H1 (cell line): Measurements from ENCODE around the gene PGPEP1. TPM values are rescaled to one million over a fixed set of nuclear protein-coding genes. Genes with fewer than 3 reads are reported as not detected.

Experiments
- CTCF ChIA-PET: fragments of 300-600 bp; sonication (Branson Sonifier 250); formaldehyde crosslinking; loops from one replicate; lab custom pipeline; 2021; ENCODE audit not compliant: partially characterized antibody; lab: Charles Lee
- POLR2A ChIA-PET: fragments of 300-600 bp; sonication (Branson Sonifier 250); formaldehyde crosslinking; loops from one replicate; lab custom pipeline; 2021; ENCODE audit warnings: inconsistent platforms; ENCODE audit not compliant: partially characterized antibody; lab: Charles Lee
- DNase-seq, 2 experiments: peaks; one replicate each; pipeline versions ENCODE4 v3.0.0 to v3.0.0-alpha.2; 2010 to 2022; ENCODE audit warnings: low spot score in 2 of 2, low read depth in 1 of 2, mixed read lengths in 1 of 2
- FAIRE-seq: peaks from 2 replicates; lab custom pipeline; 2011; peaks lifted over from hg19 to GRCh38; lab: Jason Lieb, UNC
- H2AFZ ChIP-seq: 2 replicates; pipeline ENCODE4 v1.8.1; 2012; ENCODE audit warnings: low read length, inconsistent platforms
- H2AK5ac ChIP-seq: 2 replicates; pipeline ENCODE4 v1.6.1; 2013; ENCODE audit warnings: low read depth, low read length
- H2BK120ac ChIP-seq: replicated peaks from 2 replicates; pipeline ENCODE3; 2013; ENCODE audit warnings: low read depth, low read length, inconsistent platforms
- H2BK12ac ChIP-seq: 2 replicates; pipeline ENCODE4 v1.6.1; 2013; ENCODE audit warnings: low read depth, low read length
- H2BK15ac ChIP-seq: 2 replicates; pipeline ENCODE4 v1.6.1; 2013; ENCODE audit warnings: low read length
- H2BK20ac ChIP-seq: 2 replicates; pipeline ENCODE4 v1.6.1; 2013; ENCODE audit warnings: low read length
- H2BK5ac ChIP-seq: 2 replicates; pipeline ENCODE4 v1.6.1; 2013; ENCODE audit warnings: low read depth, low read length
- H3K14ac ChIP-seq: 2 replicates; pipeline ENCODE4 v1.6.1; 2013; ENCODE audit warnings: inconsistent platforms; ENCODE audit not compliant: insufficient read length
- H3K18ac ChIP-seq: 2 replicates; pipeline ENCODE4 v1.6.1; 2013; ENCODE audit warnings: low read length; ENCODE audit errors: extremely low read depth
- H3K23ac ChIP-seq: 2 replicates; pipeline ENCODE4 v1.6.1; 2013; ENCODE audit warnings: inconsistent platforms; ENCODE audit not compliant: insufficient read length
- H3K23me2 ChIP-seq: 2 replicates; pipeline ENCODE4 v1.6.1; 2013; ENCODE audit warnings: low read depth, low read length
- H3K27ac ChIP-seq: 2 replicates; pipeline ENCODE4 v1.6.1; 2011; ENCODE audit warnings: low read depth, low read length, inconsistent platforms
- H3K27me3 ChIP-seq, 4 experiments: replicated peaks in 1 of 4; 1 replicate in 1 of 4; 2 replicates in 3 of 4; pipeline versions ENCODE4 v1.6.1 to v1.8.1; 2011 to 2013; ENCODE audit warnings: low read length in 3 of 4, mild to moderate bottlenecking in 3 of 4, inconsistent platforms in 2 of 4, mixed read lengths in 2 of 4, moderate library complexity in 1 of 4; ENCODE audit not compliant: control insufficient read depth in 3 of 4, insufficient read depth in 3 of 4; ENCODE audit errors: extremely low read depth in 1 of 4
- H3K36me3 ChIP-seq, 4 experiments: 2 replicates each; pipeline versions ENCODE4 v1.6.1 to v1.8.1; 2011 to 2013; ENCODE audit warnings: mild to moderate bottlenecking in 4 of 4, low read length in 3 of 4, moderate library complexity in 2 of 4, control low read depth in 1 of 4, inconsistent platforms in 1 of 4; ENCODE audit not compliant: insufficient read depth in 4 of 4, control insufficient read depth in 2 of 4
- H3K4ac ChIP-seq: replicated peaks from 2 replicates; pipeline ENCODE3; 2013; ENCODE audit warnings: low read length, low read depth, mixed read lengths, inconsistent platforms; ENCODE audit not compliant: insufficient read length
- H3K4me1 ChIP-seq, 4 experiments: replicated peaks in 1 of 4; 1 replicate in 1 of 4; 2 replicates in 3 of 4; pipeline versions ENCODE4 v1.6.1 to v1.8.1; 2011 to 2013; ENCODE audit warnings: low read length in 3 of 4, inconsistent platforms in 2 of 4, mixed read lengths in 1 of 4; ENCODE audit not compliant: insufficient read depth in 4 of 4, control insufficient read depth in 3 of 4
- H3K4me2 ChIP-seq, 2 experiments: 2 replicates each; pipeline versions ENCODE4 v1.6.1 to v1.8.1; 2011 to 2013; ENCODE audit warnings: low read depth in 2 of 2, low read length in 2 of 2, control low read depth in 1 of 2, inconsistent platforms in 1 of 2, mild to moderate bottlenecking in 1 of 2; ENCODE audit not compliant: insufficient read depth in 1 of 2
- H3K4me3 ChIP-seq, 4 experiments: fragments of 200-600, 300-600 bp in 1 of 4; sonication (generic), shearing (Covaris generic), sonication (Bioruptor Twin) in 1 of 4; 2 replicates each; pipeline versions ENCODE4 v1.5.1 to v1.8.1; 2011 to 2016; ENCODE audit warnings: low read length in 4 of 4, low read depth in 3 of 4, control low read depth in 2 of 4, inconsistent platforms in 2 of 4, mild to moderate bottlenecking in 2 of 4, mixed read lengths in 1 of 4, moderate library complexity in 1 of 4; ENCODE audit not compliant: insufficient read depth in 2 of 4; ENCODE audit errors: extremely low read depth in 1 of 4
- H3K56ac ChIP-seq: replicated peaks from 2 replicates; pipeline ENCODE3; 2013; ENCODE audit warnings: low read depth, mild to moderate bottlenecking, mixed read lengths, low read length, inconsistent platforms; ENCODE audit not compliant: insufficient read length
- H3K79me1 ChIP-seq: 2 replicates; pipeline ENCODE4 v1.6.1; 2013; ENCODE audit warnings: low read depth, low read length, control low read depth
- H3K79me2 ChIP-seq, 2 experiments: 2 replicates each; pipeline versions ENCODE4 v1.6.1 to v1.8.1; 2012 to 2013; ENCODE audit warnings: low read length in 2 of 2, mild to moderate bottlenecking in 2 of 2, inconsistent platforms in 1 of 2; ENCODE audit not compliant: insufficient read depth in 2 of 2, control insufficient read depth in 1 of 2
- H3K9ac ChIP-seq, 4 experiments: replicated peaks in 1 of 4; 1 replicate in 1 of 4; 2 replicates in 3 of 4; pipeline versions ENCODE4 v1.6.1 to v1.8.1; 2011 to 2013; ENCODE audit warnings: low read depth in 3 of 4, low read length in 3 of 4, control low read depth in 2 of 4, mild to moderate bottlenecking in 2 of 4, moderate library complexity in 2 of 4, inconsistent platforms in 1 of 4; ENCODE audit errors: extremely low read depth in 1 of 4
- H3K9me3 ChIP-seq, 2 experiments: 2 replicates each; pipeline versions ENCODE4 v1.6.1 to v1.8.1; 2012 to 2013; ENCODE audit warnings: mild to moderate bottlenecking in 2 of 2, moderate library complexity in 2 of 2, control low read depth in 1 of 2, inconsistent platforms in 1 of 2, low read depth in 1 of 2, low read length in 1 of 2, mixed read lengths in 1 of 2; ENCODE audit not compliant: insufficient read depth in 2 of 2
- H4K20me1 ChIP-seq, 2 experiments: replicated peaks in 1 of 2; 2 replicates each; pipeline versions ENCODE3 to v1.8.1; 2011 to 2013; ENCODE audit warnings: inconsistent platforms in 2 of 2, low read length in 2 of 2, mild to moderate bottlenecking in 1 of 2; ENCODE audit not compliant: insufficient read depth in 2 of 2, control insufficient read depth in 1 of 2
- H4K5ac ChIP-seq: 2 replicates; pipeline ENCODE4 v1.6.1; 2013; ENCODE audit warnings: low read length, low read depth, mixed read lengths, inconsistent platforms; ENCODE audit not compliant: insufficient read length
- H4K8ac ChIP-seq: 2 replicates; pipeline ENCODE4 v1.8.0; 2013; ENCODE audit warnings: mild to moderate bottlenecking, moderate library complexity, low read length, inconsistent platforms; ENCODE audit not compliant: insufficient read depth; ENCODE audit errors: extremely low read depth
- H4K91ac ChIP-seq: replicated peaks from 2 replicates; pipeline ENCODE3; 2013; ENCODE audit warnings: low read length, mixed read lengths, inconsistent platforms; ENCODE audit not compliant: insufficient read length
- CTCF ChIP-seq, 3 experiments: IDR thresholded peaks; 1 replicate in 2 of 3; 2 replicates in 1 of 3; pipeline versions ENCODE4 v1.5.1 to v1.6.1; 2011; ENCODE audit warnings: low read length in 3 of 3, mild to moderate bottlenecking in 3 of 3, inconsistent platforms in 2 of 3, low read depth in 1 of 3, moderate library complexity in 1 of 3; ENCODE audit not compliant: insufficient read depth in 1 of 3; ENCODE audit errors: control extremely low read depth in 1 of 3
- YY1 ChIP-seq: IDR thresholded peaks from 2 replicates; pipeline ENCODE4 v1.6.1; 2011; ENCODE audit warnings: low read depth, mild to moderate bottlenecking, low read length
- WGBS, 2 experiments: shearing (Covaris generic) in 1 of 2; methylation state at CpG; one replicate each; pipeline versions ENCODE4 v1.1.6 to v1.1.7; 2013 to 2015; ENCODE audit warnings: low lambda C conversion rate in 2 of 2, mixed read lengths in 2 of 2, inconsistent platforms in 1 of 2, low coverage in 1 of 2, missing lambda C conversion rate in 1 of 2; ENCODE audit not compliant: insufficient replicate concordance in 2 of 2, insufficient coverage in 1 of 2, insufficient read length in 1 of 2; ENCODE audit errors: extremely low coverage in 1 of 2, missing lambda C conversion rate in 1 of 2; 5-methylcytosine and 5-hydroxymethylcytosine counted together
- polyA plus RNA-seq, 7 experiments: library from polyadenylated mRNA; depleted of rRNA in 3 of 7; stranded (reverse) in 5 of 7; unstranded in 2 of 7; fragments of >200 nt in 5 of 7; fragments of 200-250 nt in 2 of 7; gene quantifications; 1 replicate in 5 of 7; 2 replicates in 1 of 7; 4 replicates in 1 of 7; pipeline versions ENCODE4 v1.2.1 to v1.2.3, GENCODE V29; 2011 to 2013; ENCODE audit warnings: missing spikeins in 2 of 7, mixed read lengths in 2 of 7
- total RNA-seq: library from RNA; stranded (reverse); fragmentation: NEBNext Ultra II Directional; extraction: Animal tissue kit (Norgen Biotek cat#: 25700); gene quantifications from 2 replicates; pipeline ENCODE4 v1.2.1, GENCODE V29; 2021

PGPEP1 gene
- total and polyA plus RNA-seq, 2 of the 8 experiments (the other 6 are each of a cell fraction or from before 2014, with no cell fraction given): 17.0 to 33.4 TPM

GRCh38 chr19:18307271-18307681 lies 33.1 kb upstream of the PGPEP1 start:
- POLR2A ChIA-PET: interaction anchor here (0.5 to 2.6 kb wide), 8 partner anchors 10 to 109 kb away, joined by 3 to 13 read pairs (median 4); partner anchors contain the start of genes JUND and LSM4
- WGBS, 2 experiments: 90% methylated on average over 17 of the region's 19 CpGs; no CpG with 5 or more reads in 1 of the 2 experiments
- no peak overlapping the region for H3K27ac ChIP-seq

More at GRCh38 chr19:18307271-18307681, 33.1 kb upstream of the PGPEP1 start:
- H3K27me3 ChIP-seq: no peaks in the 10 kb centered on the region
- H2BK5ac ChIP-seq: no peak overlapping the region
- H2AFZ ChIP-seq: no peak overlapping the region
- H3K4ac ChIP-seq: no peak overlapping the region
- H4K5ac ChIP-seq: no peak overlapping the region
- H4K91ac ChIP-seq: no peak overlapping the region
- H3K9me3 ChIP-seq: no peaks in the 10 kb centered on the region
- no peak overlapping the region for H3K4me2 ChIP-seq
- CTCF ChIA-PET: interaction anchor here (0.6 to 2.6 kb wide), 7 partner anchors 10 to 1054 kb away, joined by 3 to 18 read pairs (median 5); partner anchors contain the start of gene LSM4
- H2BK20ac ChIP-seq: no peak overlapping the region
- H3K79me1 ChIP-seq: no peaks in the 10 kb centered on the region; the same call in 1 of the 2 replicates
- peaks cover 5% of the 10 kb centered on the region; the same call in 1 of the 2 replicates for H3K23me2 ChIP-seq
- no peak for FAIRE-seq
- no peak overlapping the region for H3K56ac ChIP-seq
- no peak overlapping the region for H2BK15ac ChIP-seq
- H3K36me3 ChIP-seq: peaks cover 9 to 46% (median 33%) of the 10 kb centered on the region in 4 experiments
- no peaks in the 10 kb centered on the region for H3K79me2 ChIP-seq
- H3K4me3 ChIP-seq: no peak overlapping the region
- H3K14ac ChIP-seq: no peak overlapping the region
- peaks cover 0 to 25% (median 10%) of the 10 kb centered on the region in 4 experiments; a peak in 6 of 7 replicates for H3K4me1 ChIP-seq
- H3K9ac ChIP-seq: no peak overlapping the region; a peak in 1 of 7 replicates
- H4K8ac ChIP-seq: peak overlapping the region; percentile 8; the same call in 1 of the 2 replicates
- no peak for DNase-seq
- no peak overlapping the region for H3K23ac ChIP-seq
- H2BK120ac ChIP-seq: no peak overlapping the region
- no peak overlapping the region for H3K18ac ChIP-seq
- no peak overlapping the region for H2AK5ac ChIP-seq
- no peak overlapping the region for H2BK12ac ChIP-seq
- H4K20me1 ChIP-seq: peaks cover 0 to 8% of the 10 kb centered on the region in 2 experiments
- no peak for TF ChIP-seq YY1
- peak in 2 of 3 experiments; percentile 9 to 24; a peak in 2 of 4 replicates for TF ChIP-seq CTCF (IDR thresholded peaks at IDR 0.05; ENCODE audit: control extremely low read depth in 1 of 3, insufficient read depth in 1 of 3, low read depth in 1 of 3, low read length in 3 of 3)
